HL-60/S4 (cell line): Measurements from ENCODE around the gene NREP.

Source experiments
- in situ Hi-C: fragments of 300-500 bp; cut with MboI; formaldehyde crosslinking; loops from 2 replicates; pipeline ENCODE4 v1.14.3; 2022; ENCODE audit warnings: low sequenced_read_pairs

NREP gene, protein sequence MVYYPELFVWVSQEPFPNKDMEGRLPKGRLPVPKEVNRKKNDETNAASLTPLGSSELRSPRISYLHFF

DNA sequence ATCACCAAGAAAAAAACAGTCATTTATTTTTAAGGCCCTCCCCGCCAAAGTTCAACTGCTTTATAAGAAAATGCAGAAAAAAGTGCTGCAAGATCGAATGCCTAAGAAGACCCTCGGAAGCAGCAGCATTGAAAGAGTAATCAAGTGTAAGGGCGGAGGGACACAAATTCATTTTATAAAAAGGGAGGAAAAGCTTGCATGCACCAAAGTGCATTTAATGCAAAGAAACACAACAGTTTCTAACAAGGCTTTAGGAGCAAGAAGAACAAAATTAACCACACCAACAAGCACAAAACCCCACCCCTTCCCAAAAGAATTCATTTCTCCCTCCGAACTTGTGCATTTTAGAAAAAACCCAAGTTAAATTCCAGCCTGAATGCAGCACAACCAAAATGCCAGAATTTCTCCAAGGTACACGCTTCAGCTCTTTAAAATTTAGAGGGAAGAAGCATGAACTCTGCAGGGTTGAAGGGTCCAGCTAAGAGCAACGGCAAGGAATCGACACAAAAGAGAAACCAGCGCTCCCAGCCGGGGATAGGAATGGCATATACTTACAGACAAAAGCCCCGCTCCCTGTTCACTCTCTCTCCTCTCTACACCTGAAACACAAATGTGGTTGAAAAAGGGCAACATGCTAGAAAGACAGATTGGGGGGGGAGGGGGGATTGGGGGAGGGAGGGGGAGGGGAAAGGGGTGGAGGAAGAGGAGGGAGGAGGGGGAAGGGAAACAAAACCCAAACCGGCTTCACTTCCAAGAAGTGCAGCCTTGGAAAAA is at the start of gene NREP:
Gene NREP, minus strand, starts transcription at position 614 of the 774 bp plus-strand sequence. CDS start 1,422 bp downstream, outside the sequence.
- in situ Hi-C loops: no loop called here

DNA sequence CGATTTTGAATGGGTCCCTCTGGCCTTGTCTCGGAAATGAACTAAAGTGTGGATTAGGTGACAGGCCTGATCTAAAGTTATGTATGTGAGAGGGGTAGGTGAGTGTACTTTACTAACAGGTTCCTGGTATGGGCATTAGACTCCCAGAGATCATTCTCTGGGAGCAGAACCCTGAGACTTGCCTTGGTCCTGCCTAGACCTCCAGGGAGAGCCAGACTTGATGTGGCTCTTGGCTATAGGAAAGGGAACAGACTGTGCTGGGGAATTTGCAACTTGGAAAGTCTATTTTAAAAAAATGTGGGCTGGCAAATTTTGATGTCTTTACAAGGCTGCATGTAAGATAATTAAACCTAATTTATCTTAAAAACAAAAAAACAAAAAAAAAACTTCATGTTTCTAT is 49.8 kb upstream of the NREP start:
- in situ Hi-C loops: no loop called here

DNA sequence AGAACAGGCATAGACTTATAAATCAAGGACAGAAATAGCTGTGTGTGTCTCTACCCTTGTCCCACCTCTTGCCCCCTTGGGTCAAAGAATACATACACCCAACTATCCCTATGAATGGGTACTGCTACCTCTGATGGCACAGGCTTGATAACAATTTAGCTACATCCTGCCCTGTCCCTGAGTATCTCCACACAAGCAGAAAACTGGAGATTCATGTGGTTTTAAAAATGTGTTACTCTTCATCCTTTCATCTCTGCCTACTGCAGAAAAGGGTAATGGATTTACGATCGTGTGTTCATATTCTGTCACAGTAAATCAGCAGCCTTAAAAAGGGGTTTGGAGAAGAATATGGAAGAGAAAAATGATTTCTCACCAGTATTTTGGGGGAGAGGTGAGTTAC is 49.2 kb upstream of the NREP start:
- in situ Hi-C loops: no loop called here

DNA sequence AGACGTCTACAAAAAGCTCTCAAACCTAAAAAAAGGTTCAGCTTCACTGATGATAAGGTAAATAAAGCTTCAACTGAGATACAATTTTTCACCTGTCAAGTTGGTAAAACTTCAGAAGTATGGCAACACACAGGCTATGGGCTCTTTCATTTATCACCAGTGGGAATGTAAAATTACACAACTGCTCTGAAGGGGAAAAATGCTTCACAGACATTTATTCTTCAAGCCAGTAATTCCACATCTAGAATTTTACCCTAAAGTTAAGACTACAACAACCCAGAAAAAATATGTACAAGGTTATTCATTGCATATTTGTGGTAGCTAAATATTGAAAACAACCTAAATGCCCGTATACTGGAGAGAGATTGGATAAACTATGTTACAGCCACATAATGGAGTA is 48.1 kb upstream of the NREP start:
- in situ Hi-C loops: no loop called here

DNA sequence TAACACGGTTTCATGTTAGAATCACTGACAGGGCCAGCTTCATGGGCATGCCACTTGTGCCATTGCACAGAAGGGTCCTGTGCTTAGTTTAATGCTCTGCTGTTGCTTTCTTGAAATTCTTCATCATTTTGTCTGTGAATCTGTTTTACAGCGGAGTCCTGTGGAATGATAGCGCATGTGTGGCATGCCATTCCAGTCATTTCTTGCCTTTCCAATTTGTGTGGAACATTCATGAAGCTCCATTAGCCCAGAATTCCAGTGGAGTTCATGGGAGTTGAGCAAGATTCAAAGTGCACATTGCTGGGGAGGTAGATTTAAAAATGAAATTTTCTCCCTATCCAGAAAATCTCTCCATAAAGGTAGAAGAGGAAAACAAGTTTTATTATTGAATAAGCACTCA is 43.4 kb upstream of the NREP start:
- in situ Hi-C loops: no loop called here

DNA sequence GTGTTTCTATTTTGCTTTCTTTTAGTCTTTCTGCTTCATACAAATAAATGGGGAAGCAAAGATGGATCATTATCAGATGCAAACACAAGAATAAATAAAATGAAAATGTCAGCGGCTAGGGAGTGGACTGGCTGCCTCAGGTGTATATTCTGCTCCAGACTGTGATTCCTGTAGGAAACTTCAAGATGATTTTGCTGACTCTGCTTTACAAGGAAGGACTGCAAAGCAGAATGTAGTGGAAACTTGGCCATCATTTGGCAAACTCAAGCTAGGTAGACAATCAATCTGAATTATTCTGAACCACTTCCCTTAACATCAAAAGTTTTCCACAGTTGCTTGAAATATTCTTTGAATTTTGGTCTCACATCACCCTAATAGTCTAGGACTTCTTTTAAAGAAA is 38.1 kb upstream of the NREP start:
- in situ Hi-C loops: no loop called here

DNA sequence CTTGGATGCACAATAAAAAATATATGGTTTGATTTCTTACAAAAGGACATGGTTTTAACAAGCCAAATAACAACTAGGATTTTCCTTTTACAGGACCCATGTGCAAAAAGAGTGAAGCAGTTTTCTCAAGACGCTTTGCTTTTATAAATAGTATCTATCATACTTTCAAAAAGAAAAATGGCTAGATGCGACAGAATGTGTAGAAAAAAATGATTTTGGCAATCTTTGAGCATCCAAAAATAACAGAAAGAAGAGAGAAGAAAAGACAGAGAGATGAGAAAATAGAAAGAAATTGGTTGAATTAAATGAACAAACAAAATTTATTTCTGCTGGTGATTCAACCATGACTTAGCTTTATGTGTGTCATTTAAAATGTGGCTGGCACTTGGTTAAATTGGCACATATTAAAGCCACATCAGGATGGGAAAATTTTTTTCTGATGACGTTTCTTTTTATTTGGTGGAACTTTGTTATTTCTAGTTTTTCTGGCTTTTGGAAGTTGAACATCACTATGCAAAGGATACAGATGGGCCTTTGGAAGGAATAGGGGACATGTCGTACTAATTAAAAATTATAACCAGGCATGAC is 35.6 kb upstream of the NREP start:
- in situ Hi-C loops: no loop called here

DNA sequence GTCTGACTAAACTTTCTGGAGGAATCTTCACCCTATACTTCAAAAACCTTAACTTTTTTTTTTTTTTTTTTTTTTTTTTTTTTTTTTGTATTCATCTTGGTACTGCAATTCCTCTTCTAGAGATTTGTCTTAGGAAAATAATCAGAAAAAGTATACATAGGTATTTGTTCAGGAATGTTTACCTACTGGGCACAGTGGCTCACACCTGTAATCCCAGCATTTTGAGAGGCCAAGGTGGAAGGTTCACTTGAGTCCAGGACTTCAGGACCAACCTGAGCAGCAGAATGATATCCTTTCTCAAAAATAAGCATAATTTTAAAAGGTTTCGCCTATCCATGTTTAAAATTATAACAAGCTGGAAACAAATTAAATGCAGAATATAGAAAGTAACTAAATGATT is 33.3 kb upstream of the NREP start:
- in situ Hi-C loops: no loop called here

DNA sequence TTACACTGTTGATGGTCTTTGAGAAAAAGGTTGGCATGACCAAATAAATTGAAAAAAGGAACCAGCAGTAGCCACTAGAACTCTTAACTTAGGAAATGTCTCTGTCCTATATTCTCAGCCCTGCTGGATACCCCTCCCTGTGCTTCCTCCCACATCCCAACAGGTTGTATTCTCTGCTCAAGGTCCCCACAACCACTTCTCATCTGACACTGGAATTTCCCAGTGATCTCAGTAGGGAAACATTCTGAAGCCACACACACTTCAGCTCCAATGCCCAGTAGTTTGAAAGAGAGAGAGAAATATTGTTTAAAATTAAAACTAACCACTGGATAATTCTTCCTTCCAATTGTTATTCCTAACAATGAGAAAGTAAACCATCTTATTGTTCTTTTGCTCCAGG is 30.0 kb upstream of the NREP start:
- in situ Hi-C loops: no loop called here

DNA sequence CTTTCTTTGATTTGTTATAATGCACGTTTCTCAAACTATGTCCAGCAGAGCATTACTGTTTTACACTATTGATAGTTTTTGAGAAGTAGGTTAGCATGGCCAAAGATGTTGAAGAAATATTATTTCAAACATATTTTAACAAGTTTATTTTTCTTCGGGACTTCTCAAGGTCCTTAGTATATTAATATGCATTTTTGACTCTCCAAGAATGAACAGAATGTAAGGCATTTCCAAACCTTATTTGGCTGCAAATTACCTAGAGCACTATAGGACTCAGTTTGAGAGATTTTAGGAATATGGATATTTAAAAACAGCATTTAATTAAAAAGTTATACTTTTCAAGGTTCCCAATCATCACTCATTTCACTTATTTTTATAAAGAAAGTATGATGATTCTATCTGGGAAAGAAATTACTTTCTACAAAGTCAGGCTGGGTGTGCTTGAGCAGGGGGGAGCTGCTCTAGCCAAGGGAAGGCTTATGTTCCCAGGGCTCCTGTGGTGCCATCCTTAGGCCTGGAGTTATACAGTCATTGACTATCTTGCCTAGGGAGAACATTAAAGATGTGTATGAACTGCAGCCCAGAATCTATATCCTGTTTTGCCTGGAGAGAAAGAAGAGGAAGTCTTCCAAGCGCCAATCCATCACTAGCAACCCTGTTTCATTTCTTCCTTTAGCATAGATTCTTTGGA is 27.6 kb upstream of the NREP start:
- in situ Hi-C loops: no loop called here

DNA sequence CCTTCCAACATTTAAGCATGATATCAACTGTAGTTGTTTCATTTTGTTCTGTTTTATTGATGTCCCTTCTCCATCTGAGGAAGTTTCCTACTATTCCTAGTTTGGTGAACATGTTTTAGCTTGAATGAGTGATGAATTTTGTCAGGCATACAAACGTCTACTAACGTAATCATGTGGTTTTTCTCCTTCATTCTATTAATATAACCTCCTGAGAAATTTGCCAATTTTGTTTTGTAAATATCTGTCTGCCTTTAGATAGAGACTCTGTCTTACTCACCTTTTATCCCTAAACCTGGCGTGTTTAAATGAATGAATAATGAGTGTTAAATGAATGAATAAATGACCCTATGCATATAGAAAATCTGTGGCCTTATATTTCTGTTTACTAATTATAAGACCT is 26.5 kb upstream of the NREP start:
- in situ Hi-C loops: no loop called here

DNA sequence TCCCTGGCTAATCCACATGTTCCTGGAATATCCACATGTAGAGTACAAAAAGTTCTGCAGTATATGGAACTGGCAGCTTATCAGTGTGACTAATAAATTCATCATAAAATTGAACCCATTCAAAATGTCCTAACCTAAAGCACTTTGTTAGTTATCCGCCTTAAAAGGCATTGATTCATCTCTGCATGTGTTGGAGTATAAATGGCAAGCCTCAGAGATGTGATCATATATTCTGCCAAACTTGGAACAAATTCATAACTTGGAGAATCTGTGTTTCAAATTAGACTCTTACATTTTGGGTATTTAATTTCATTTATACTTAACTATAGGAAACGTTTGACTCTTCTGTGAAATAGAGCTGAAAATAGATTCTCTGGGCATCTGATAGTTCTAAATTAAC is 25.2 kb upstream of the NREP start:
- in situ Hi-C loops: no loop called here

DNA sequence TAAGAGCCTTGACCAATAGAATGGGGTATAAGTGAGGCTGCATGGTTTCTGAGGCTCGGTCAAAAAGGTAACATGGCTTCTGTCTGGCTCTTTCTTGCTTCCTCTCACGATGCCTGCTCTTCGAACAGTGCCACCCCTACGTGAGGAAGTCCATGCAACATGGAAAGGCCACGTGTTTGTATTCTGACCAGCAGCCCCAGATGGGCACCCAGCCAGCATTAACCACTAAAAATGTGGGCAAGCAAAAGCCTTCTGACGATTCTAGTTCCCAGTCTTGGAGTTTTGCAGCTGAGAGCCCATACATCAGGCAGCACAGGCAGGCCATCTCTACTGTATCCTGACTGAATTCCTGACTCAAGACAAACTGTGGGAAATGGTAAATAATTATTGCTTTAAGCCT is 24.2 kb upstream of the NREP start:
- in situ Hi-C loops: no loop called here

DNA sequence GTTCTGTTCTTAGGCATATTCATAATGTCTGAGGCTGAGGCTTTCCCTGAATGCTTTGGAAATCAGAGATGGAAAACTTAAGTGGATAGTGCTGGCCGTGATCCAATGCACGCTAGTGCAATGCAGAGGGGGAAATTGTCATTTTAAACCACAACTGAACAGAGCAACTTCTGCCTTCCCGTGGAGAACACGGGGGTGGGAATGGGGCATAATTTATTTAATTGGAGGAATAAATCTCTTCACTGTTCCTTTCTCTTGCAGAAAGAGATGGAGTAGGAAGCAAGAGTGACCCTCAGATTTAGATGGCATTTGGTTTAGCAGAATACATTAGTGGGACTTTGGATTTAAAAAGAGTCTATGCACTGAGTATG is 22.9 kb upstream of the NREP start:
- in situ Hi-C loops: no loop called here

DNA sequence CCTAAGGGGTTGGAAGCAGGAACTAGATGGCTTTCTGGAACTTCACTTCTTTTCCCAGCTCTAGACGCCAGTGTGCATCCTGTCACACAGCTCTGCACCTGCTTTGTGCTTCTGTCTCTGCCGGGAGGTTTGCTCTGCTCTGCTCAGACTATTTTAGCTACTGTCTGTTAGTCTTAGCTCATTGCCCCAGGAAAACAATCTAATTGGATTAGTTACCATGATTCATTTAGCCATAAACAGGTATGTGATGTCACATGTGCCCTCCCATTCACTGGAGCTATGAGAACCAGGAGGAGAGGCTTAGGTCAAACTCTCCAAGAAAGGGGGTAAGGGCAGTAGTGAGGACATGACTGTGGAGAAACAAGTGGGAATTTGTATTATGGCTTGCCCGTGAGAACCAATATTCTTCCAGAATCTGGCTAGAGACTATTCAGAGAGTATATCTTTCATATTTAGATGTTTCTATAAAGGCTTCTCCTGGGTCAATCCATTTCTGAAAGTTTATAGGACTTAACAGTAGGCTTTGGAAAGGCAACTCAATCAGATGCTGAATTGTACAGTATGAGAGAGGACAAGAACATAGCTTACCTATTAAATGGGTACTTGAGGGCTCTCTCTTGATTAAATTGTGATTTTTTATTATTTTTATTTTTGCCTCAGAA is 22.4 kb upstream of the NREP start:
- in situ Hi-C loops: no loop called here

DNA sequence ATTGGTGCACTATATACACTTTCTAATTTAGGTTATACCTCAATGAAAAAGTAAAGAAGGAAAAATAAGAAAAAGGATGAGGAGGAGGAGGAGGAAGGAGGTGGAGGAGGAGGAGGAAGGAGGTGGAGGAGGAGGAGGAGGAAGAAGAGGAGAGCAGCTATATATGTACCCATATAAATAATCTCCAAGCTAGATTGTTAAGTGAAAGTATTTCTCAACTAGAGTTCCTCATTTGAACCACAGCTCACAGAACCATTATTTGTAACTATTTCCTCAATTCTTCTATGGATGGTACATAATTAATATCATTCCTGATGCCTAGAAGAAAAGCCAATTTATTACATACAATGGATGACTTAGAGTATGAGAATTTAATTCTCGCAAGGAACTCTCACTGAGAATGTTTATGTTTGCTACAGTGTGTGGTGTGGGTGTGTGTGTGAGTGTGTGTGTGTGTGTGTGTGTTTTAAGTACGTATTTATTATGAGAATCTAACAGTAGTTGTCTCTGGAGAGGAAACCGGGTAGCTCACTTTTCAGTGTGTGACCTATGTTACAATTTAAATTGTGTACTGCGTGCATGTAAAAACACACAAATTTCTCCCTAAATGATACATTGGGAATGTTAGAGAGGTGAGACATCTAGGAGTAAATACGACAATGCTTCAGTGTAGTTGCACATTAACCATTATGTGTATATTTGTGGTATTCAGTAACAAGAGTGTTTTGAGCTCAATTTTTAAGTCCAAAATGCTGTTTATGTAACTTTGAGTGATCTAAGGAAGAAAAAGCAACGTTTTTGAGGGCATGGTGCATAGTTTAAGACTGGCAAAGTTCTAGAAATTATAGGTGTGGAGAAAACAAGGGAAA is 20.2 kb upstream of the NREP start:
- in situ Hi-C loops: no loop called here

DNA sequence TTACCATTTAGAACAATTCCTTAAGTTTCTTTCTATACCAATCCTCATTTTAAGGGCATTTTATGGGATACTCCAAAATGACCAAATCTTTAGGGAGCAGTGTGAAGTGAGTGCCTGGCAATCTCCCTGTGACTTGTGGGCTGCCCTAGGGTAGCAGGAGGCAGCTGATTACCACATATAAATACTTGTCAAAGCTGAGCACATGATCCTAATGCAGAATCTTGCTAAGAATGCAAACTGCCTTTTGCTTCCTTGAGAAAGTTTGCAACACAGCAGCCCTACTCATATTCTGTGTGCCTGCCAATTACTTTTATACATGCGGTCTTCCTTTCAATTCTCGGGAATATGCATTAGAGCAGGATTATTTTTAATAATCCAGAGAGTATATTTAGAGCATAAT is 18.2 kb upstream of the NREP start:
- in situ Hi-C loops: no loop called here

DNA sequence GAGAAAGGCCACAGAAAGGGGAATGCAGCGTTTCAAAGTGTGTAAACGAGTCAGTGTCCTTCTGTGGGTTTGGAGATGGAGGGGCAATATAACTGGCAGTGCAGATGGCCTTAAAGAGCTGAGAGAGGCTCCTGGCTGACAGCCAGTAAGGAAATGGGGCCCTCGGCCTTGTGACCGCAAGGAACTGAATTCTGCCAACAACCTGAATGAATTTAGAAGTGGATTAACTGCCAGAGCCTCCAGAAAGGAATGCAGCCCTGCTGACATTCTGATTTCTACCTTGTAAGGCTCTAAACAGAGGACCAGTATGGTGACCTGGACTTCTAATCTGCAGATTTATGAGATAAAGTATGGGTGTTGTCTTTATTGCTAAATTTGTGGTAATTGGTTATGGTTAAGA is 17.5 kb upstream of the NREP start:
- in situ Hi-C loops: no loop called here

DNA sequence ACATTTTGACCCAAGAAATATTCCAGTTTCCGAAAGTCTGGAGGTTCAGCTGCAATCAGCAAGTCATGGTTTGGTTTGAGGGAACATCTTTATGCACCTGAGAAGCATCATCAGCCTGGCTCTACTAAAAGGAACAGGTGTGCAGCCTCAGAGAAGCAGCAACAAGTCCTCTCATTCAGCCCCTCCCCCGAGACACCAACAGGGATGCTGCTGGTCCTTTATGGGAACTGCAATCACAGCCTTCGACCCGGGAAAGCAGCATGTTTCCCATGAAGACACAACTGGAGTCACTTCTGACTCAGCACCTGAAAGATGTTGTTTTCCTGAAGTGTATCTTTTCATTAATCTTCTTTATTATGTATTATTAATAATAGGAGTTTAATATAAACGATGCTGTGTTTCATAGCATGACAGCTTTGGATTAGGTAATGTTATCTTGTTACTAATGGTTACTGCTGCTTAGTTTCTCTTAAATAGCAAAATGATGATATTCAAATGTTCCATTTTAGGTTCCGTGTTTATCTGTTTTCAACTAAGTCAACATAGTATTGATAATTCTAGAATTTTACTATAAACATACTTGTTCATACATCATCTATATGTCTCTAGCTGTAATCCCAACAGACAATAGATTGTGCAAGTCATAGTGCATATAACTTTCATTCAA is 15.6 kb upstream of the NREP start:
- in situ Hi-C loops: no loop called here

DNA sequence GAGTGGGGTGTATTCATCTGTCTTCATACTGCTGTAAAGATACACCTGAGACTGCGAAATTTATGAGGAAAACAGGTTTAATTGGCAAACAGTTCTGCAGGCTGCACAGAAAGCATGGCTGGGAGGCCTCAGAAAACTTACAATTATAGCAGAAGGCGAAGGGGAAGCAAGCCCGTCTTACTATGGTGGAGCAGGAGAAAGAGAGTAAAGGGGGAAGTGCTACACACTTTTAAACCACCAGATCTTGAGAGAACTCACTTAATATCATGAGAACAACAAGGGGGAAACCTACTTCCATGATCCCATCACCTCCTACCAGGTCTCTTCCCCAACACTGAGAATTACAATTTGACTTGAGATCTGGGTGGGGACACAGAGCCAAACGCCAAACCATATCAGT is 12.5 kb upstream of the NREP start:
- in situ Hi-C loops: no loop called here
